ENCODE results near the gene CAMK1D.

DNA sequence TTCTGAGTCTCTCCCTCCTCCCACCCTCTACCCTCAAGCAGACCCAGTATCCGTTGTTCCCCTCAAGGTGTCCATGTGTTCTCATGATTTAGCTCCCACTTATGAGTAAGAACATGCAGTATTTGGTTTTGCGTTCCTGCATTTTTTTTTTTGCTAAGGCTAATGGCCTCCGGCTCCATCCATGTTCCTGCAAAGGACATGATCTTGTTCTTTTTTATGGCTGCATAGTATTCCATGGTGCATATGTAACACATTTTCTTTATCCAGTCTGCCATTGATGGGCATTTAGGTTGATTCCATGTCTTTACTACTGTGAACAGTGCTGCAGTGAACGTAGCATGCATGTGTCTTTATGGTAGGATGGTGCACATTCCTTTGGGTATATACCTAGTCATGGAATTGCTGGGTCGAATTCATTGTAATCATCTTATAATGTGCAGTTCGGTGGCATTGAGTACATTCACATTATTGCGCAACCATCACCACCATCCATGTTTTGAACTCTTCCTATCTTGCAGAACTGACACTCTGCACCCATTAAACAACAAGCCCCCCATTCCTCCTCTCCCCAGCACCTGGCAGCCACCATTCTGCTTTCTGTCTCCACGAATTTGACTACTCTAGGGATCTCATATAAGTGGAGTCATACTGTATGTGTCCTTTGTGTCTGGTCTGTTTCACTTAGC lies 125.5 kb downstream of the CAMK1D start:
- no peak for TF ChIP-seq EZH2 (IDR thresholded peaks at IDR 0.05; ENCODE audit: low read length)
- TF ChIP-seq, protein P1, sequence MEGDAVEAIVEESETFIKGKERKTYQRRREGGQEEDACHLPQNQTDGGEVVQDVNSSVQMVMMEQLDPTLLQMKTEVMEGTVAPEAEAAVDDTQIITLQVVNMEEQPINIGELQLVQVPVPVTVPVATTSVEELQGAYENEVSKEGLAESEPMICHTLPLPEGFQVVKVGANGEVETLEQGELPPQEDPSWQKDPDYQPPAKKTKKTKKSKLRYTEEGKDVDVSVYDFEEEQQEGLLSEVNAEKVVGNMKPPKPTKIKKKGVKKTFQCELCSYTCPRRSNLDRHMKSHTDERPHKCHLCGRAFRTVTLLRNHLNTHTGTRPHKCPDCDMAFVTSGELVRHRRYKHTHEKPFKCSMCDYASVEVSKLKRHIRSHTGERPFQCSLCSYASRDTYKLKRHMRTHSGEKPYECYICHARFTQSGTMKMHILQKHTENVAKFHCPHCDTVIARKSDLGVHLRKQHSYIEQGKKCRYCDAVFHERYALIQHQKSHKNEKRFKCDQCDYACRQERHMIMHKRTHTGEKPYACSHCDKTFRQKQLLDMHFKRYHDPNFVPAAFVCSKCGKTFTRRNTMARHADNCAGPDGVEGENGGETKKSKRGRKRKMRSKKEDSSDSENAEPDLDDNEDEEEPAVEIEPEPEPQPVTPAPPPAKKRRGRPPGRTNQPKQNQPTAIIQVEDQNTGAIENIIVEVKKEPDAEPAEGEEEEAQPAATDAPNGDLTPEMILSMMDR (optimal IDR thresholded peaks at IDR 0.05 in 1 of 3, IDR thresholded peaks at IDR 0.05 in 1 of 3, conservative IDR thresholded peaks at IDR 0.05 in 1 of 3; ENCODE audit: extremely low read depth in 1 of 3, insufficient read depth in 2 of 3, low read length in 3 of 3), result no peak

Measured in keratinocyte (primary cell).